Nephron (organoid): ENCODE results near the gene LRTM2.

ENCODE experiments used
- H3K27ac Mint-ChIP-seq, 3 experiments: 2 replicates each; pipeline ENCODE4 v1.8.0; 2020; ENCODE audit warnings: mixed read lengths in 3 of 3, mild to moderate bottlenecking in 2 of 3, moderate library complexity in 1 of 3
- H3K27me3 Mint-ChIP-seq: 2 replicates; pipeline ENCODE4 v1.8.0; 2021; ENCODE audit warnings: low read depth, mild to moderate bottlenecking, moderate library complexity, mixed read lengths
- H3K36me3 Mint-ChIP-seq: 2 replicates; pipeline ENCODE4 v1.8.0; 2020; ENCODE audit warnings: low read depth, mixed read lengths
- H3K4me1 Mint-ChIP-seq: 2 replicates; pipeline ENCODE4 v1.8.0; 2020; ENCODE audit warnings: mixed read lengths
- H3K4me3 Mint-ChIP-seq, 3 experiments: 2 replicates each; pipeline ENCODE4 v1.8.0; 2020; ENCODE audit warnings: mild to moderate bottlenecking in 3 of 3, mixed read lengths in 3 of 3, moderate library complexity in 2 of 3
- H3K9me3 Mint-ChIP-seq: 2 replicates; pipeline ENCODE4 v1.8.0; 2020; ENCODE audit warnings: mixed read lengths
- TF ChIP-seq, protein P1 (sequence below), 3 experiments: fragments of 200-600 bp; sonication (generic); IDR thresholded peaks; one replicate each; pipeline ENCODE4 v1.5.0; 2021; ENCODE audit warnings: antibody characterized with exemption in 3 of 3; ENCODE audit not compliant: unreplicated experiment in 3 of 3

The LRTM2 gene

DNA sequence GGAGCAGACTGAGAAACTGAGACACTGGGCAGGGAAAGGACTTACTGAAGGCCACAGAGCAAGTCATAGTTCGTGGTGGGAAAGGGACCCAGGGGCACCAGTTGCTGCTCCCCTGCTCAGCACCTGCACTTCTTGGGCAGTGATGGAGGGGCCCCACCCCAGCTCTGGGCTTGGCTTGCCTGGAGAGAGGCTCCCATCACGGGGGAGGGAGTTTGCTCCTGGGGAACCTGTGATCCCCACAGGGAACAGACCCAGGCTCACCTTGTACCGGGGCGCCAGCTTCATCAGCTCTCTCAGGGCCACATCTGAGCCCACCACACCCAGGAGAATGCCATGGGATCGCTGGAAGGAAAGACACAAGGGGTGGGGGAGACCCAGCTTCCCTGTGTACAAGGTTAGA, 58.3 kb downstream of the LRTM2 start:
- Mint-ChIP-seq H3K27me3 (peaks cover 14% of the 10 kb centered on the region), H3K27ac (no peak overlapping the region), H3K4me1 (no peaks in the 10 kb centered on the region), H3K9me3 (no peaks in the 10 kb centered on the region), H3K4me3 (no peak overlapping the region), H3K36me3 (no peaks in the 10 kb centered on the region)
- TF ChIP-seq, protein P1, sequence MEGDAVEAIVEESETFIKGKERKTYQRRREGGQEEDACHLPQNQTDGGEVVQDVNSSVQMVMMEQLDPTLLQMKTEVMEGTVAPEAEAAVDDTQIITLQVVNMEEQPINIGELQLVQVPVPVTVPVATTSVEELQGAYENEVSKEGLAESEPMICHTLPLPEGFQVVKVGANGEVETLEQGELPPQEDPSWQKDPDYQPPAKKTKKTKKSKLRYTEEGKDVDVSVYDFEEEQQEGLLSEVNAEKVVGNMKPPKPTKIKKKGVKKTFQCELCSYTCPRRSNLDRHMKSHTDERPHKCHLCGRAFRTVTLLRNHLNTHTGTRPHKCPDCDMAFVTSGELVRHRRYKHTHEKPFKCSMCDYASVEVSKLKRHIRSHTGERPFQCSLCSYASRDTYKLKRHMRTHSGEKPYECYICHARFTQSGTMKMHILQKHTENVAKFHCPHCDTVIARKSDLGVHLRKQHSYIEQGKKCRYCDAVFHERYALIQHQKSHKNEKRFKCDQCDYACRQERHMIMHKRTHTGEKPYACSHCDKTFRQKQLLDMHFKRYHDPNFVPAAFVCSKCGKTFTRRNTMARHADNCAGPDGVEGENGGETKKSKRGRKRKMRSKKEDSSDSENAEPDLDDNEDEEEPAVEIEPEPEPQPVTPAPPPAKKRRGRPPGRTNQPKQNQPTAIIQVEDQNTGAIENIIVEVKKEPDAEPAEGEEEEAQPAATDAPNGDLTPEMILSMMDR (IDR thresholded peaks at IDR 0.05; ENCODE audit: unreplicated experiment in 3 of 3), result no peak

DNA sequence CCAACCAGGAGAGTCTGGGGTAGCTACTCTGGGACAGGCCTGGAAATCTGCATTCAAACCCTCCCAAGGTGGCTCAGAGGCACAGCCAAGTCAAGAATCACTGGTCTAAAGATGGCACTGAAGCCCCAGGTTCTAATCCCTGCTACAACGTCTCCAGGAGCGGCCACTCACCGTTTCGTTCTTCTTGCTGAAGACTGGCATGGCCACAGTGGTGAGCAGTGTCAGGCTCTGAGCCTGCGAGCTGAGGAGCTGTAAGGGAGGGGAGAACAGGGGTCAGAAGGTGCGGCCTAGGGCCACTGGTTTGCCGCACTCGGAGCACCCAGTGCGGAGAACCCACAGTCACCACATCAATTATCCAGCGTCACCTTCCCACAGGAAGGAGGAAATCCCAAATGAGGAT, 59.3 kb downstream of the LRTM2 start:
- Mint-ChIP-seq H3K9me3 (no peaks in the 10 kb centered on the region), H3K4me3 (no peak overlapping the region), H3K4me1 (no peaks in the 10 kb centered on the region), H3K27ac (no peak overlapping the region), H3K27me3 (peaks cover 7% of the 10 kb centered on the region), H3K36me3 (no peaks in the 10 kb centered on the region)
- TF ChIP-seq, protein P1 (IDR thresholded peaks at IDR 0.05; ENCODE audit: unreplicated experiment in 3 of 3), result no peak

DNA sequence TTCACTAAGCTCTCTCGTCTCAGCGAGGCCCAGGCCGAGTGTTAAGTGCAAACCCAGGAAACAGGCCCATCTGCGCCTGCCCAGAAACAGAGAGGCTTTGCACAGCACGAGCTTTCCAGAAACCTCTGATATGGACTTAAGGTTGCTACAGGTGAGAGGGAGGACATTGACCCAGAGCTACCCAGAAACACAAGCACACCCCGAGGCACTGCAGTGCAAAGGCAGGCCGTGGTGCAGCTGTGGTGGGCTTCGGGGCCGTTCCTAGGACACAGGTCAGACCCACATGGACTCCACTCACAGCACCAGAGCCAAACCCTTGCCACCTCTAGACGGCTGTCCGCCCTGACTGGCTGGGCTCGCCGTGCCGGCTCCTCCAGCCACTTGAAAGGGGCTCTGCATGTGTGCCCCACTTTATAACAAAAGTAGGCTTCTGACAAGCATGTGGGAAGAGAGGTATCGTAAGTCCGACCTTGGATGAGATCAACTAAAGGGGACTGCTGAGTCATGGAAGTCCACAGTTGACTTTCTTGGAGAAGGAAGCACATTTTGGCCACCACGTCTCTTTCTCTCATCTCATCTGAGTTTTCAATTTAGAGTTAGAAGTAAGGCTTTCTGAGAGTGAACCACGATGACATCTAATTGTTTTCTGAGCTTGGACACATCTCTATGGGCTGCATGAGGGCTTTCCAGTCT, 59.9 kb downstream of the LRTM2 start:
- Mint-ChIP-seq H3K9me3 (no peaks in the 10 kb centered on the region), H3K27me3 (peaks cover 7% of the 10 kb centered on the region)

DNA sequence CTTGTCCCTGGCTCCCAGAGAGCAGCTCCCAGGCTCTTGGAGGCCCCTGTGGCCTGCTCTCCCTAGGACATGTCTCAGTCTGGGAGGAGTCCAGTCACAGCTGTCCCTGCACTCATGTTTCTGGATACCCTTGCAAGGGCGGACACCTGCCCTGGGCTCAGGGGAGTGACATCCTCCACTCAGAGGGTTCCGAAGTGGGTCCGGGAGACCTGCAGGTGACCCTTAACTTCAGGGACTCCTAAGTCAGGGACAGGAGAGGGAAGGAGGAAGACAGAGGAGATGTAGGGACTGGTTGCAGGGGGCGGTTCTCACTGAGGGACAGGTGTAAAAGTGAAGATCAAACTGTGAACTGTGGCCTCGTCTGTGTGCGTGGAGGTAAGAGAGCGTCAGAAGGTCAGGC, 60.5 kb downstream of the LRTM2 start:
- Mint-ChIP-seq H3K4me1 (no peaks in the 10 kb centered on the region), H3K27ac (no peak overlapping the region), H3K27me3 (peaks cover 2% of the 10 kb centered on the region), H3K36me3 (no peaks in the 10 kb centered on the region), H3K4me3 (no peak overlapping the region), H3K9me3 (no peaks in the 10 kb centered on the region)
- TF ChIP-seq, protein P1 (IDR thresholded peaks at IDR 0.05; ENCODE audit: unreplicated experiment in 3 of 3), result no peak

More for the DNA sequence above, 59.9 kb downstream of the LRTM2 start:
- H3K4me3 Mint-ChIP-seq, result no peak overlapping the region
- no peak overlapping the region for H3K27ac Mint-ChIP-seq
- no peaks in the 10 kb centered on the region for H3K4me1 Mint-ChIP-seq
- TF ChIP-seq, protein P1 (IDR thresholded peaks at IDR 0.05; ENCODE audit: unreplicated experiment in 3 of 3), result no peak
- H3K36me3 Mint-ChIP-seq, result no peaks in the 10 kb centered on the region

DNA sequence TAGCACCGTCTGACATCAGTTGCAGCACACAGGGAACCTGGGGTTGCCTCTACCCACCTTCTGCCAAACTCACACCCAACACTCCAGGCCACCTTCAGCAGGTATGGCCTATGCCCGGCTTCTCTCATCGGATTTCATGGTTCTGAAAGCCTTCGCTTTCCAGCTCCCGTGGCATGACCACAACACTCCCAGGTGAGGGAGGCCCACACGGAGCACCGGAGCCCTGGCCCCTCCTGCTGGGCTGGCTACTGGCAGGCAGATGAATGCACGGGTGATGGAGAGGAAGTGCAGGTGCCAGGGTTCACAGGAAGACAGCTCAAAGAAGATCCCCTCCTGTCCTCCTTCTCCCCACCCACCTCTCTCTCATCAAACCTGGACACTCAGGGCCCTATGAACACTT, 60.9 kb downstream of the LRTM2 start:
- no peaks in the 10 kb centered on the region for H3K36me3 Mint-ChIP-seq
- H3K4me1 Mint-ChIP-seq, result no peaks in the 10 kb centered on the region
- peaks cover under 1% of the 10 kb centered on the region for H3K27me3 Mint-ChIP-seq
- TF ChIP-seq, protein P1 (IDR thresholded peaks at IDR 0.05; ENCODE audit: unreplicated experiment in 3 of 3), result no peak
- H3K9me3 Mint-ChIP-seq, result no peaks in the 10 kb centered on the region
- no peak overlapping the region for H3K27ac Mint-ChIP-seq
- no peak overlapping the region for H3K4me3 Mint-ChIP-seq

DNA sequence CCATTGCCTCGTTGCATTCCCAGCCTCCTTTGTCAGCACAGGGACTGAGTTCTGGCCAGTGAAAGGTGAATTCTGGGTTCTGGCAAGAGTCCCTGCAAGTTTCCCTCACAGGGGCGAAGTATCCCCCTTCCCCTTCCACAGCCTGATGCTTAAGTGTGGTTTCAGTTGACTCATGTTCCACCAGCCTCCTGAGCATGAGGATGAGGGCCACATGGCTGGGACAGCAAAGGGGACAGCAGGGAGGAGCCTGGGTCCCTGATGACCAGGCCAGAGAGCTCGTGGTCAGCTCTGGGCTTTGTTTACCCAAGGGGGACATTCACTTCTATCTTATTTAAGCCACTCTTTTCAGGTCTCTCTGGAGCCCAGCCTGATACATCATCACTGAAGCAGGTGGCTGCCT, 61.6 kb downstream of the LRTM2 start:
- Mint-ChIP-seq H3K27ac (no peak overlapping the region), H3K27me3 (peaks cover 5% of the 10 kb centered on the region), H3K4me1 (no peaks in the 10 kb centered on the region), H3K9me3 (no peaks in the 10 kb centered on the region), H3K4me3 (no peak overlapping the region), H3K36me3 (no peaks in the 10 kb centered on the region)
- TF ChIP-seq, protein P1 (IDR thresholded peaks at IDR 0.05; ENCODE audit: unreplicated experiment in 3 of 3), result no peak
